Transverse colon (tissue), 3 donors: ENCODE data around the gene NCKAP5.

Source experiments
- CTCF ChIP-seq, 5 experiments: fragments of 200-600 bp in 3 of 5; fragments of 450-650 bp in 2 of 5; sonication (generic) in 3 of 5; IDR thresholded peaks; 1 replicate in 2 of 5; 2 replicates in 3 of 5; pipeline ENCODE4 v1.5.1; 2016 to 2017; ENCODE audit warnings: antibody characterized with exemption in 5 of 5, inconsistent platforms in 3 of 5, mild to moderate bottlenecking in 2 of 5, moderate library complexity in 1 of 5
- POLR2A ChIP-seq: fragments of 450-650 bp; IDR thresholded peaks from one replicate; pipeline ENCODE4 v1.6.1; 2016; ENCODE audit warnings: antibody characterized with exemption, mild to moderate bottlenecking, moderate library complexity

GRCh38 chr2:133266926-133267590, 301.2 kb downstream of the NCKAP5 start:
- TF ChIP-seq CTCF (IDR thresholded peaks at IDR 0.05), result no peak
- TF ChIP-seq POLR2A, result no peak
